ENCODE results near the gene ASCC2. TPM values are rescaled to one million over a fixed set of nuclear protein-coding genes. Genes with fewer than 3 reads are reported as not detected.
A peak's percentile ranks its signal among the peaks of the same experiment; 100 is the strongest.

Gene ASCC2
- total and polyA plus RNA-seq, 2 of the 4 experiments (the other 2 are of a cell fraction): 40.0 to 62.2 TPM

DNA sequence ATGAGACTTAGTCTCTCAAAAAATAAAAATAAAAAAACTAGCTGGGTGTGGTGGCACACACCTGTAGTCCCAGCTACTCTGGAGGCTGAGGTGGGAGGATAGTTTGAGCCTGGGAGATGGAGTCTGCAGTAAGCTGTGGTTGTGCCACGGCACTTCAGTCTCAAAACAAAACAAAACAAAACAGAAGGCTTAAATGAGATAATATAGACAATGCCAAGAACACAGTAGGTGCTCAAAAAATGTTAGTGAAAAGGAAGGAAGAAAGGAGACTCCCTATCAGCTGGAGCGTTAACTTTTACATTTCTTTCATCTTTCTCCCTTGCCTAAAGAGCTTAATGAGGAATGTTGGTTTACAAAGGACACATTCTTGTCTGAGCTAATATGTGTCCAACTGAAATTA lies 4.1 kb upstream of the ASCC2 start:
- H3K9me3 ChIP-seq (ENCODE audit: control insufficient read depth, insufficient read depth, low read length): peaks cover 3% of the 10 kb centered on the region
- no peak overlapping the region for H4K8ac ChIP-seq (ENCODE audit: low read depth in 2 of 2, low read length in 2 of 2)
- no peak overlapping the region for H3K9ac ChIP-seq (ENCODE audit: low read depth, low read length)
- peak overlapping the region; percentile 11; the same call in 1 of the 2 replicates for H3K4ac ChIP-seq (ENCODE audit: low read depth, low read length)
- H3K36me3 ChIP-seq (ENCODE audit: control insufficient read depth, insufficient read depth, low read length): no peaks in the 10 kb centered on the region
- no peak overlapping the region for H2AK5ac ChIP-seq (ENCODE audit: low read depth, low read length)
- H3K79me1 ChIP-seq (ENCODE audit: low read depth in 1 of 2, low read length in 2 of 2): peaks cover 7 to 8% of the 10 kb centered on the region in 2 experiments
- peak overlapping the region; percentile 22; the same call in 1 of the 2 replicates for H2BK120ac ChIP-seq (ENCODE audit: low read depth, low read length)
- no peak overlapping the region for H2AK9ac ChIP-seq (replicated peaks; ENCODE audit: low read depth, low read length, poor library complexity)
- 0 out of 2 replicates have a peak overlapping the region, but pooled peaks have one; percentile 11 for H3K14ac ChIP-seq (replicated peaks; ENCODE audit: low read depth, low read length)
- H4K91ac ChIP-seq (ENCODE audit: insufficient read depth, low read depth, low read length): no peak overlapping the region
- no TSS peak for BruUV-seq (replicated peaks)
- 0 out of 3 replicates have a peak overlapping the region, but pooled peaks have one; percentile 54 for H2BK15ac ChIP-seq (ENCODE audit: low read depth, low read length)
- H4K20me1 ChIP-seq (ENCODE audit: insufficient read depth, low read length): peaks cover 2% of the 10 kb centered on the region; the same call in 1 of the 2 replicates
- no peak overlapping the region for H3K56ac ChIP-seq (ENCODE audit: extremely low read depth, insufficient read depth, low read length)
- intact Hi-C loops (cut with micrococcal nuclease): loop anchor here (2.0 to 5.0 kb wide), 2 partner anchors 41 to 165 kb away; partner anchors contain the start of gene MTMR3
- TF ChIP-seq USF2 (IDR thresholded peaks at IDR 0.05; ENCODE audit: low read depth, low read length) (no peak), MXI1 (IDR thresholded peaks at IDR 0.05; ENCODE audit: borderline replicate concordance, low read depth, low read length) (no peak), MAZ (IDR thresholded peaks at IDR 0.05; ENCODE audit: borderline replicate concordance, low read depth, low read length) (no peak), RCOR1 (IDR thresholded peaks at IDR 0.05; ENCODE audit: insufficient replicate concordance, low read length) (no peak)
- H2AFZ ChIP-seq (replicated peaks; ENCODE audit: low read length, poor library complexity): no peak overlapping the region
- H3K27ac ChIP-seq (ENCODE audit: insufficient read depth, low read length): no peak overlapping the region
- H3K18ac ChIP-seq (ENCODE audit: low read depth, low read length): no peak overlapping the region
- POLR2A ChIA-PET (ENCODE audit: unreplicated experiment): no interaction called here
- CTCF ChIA-PET: interaction anchor here (1.1 kb wide), 1 partner anchor 163 kb away, joined by 3 read pairs; no protein-coding TSS in a partner anchor
- no peak overlapping the region for H4K5ac ChIP-seq (ENCODE audit: low read depth, low read length)
- H3K4me2 ChIP-seq (ENCODE audit: low read depth, low read length): no peak overlapping the region
- H3K4me3 ChIP-seq (ENCODE audit: insufficient read depth, low read depth, low read length): no peak overlapping the region
- ATAC-seq (ENCODE audit: low read depth) (no peak), DNase-seq (no peak)
- 0 out of 2 replicates have a peak, but pooled peaks cover 5% of the 10 kb centered on the region for H3K4me1 ChIP-seq (ENCODE audit: control insufficient read depth, insufficient read depth, low read length)
- H2BK20ac ChIP-seq (ENCODE audit: low read depth, low read length): no peak overlapping the region; the same call in 1 of the 2 replicates
- dilution Hi-C loops (cut with HindIII; ENCODE audit: low sequenced_read_pairs, unreplicated experiment): no loop called here
- no peaks in the 10 kb centered on the region for H3K27me3 ChIP-seq (ENCODE audit: control insufficient read depth, insufficient read depth, low read length)
- H3K23ac ChIP-seq (ENCODE audit: low read depth, low read length): 0 out of 2 replicates have a peak overlapping the region, but pooled peaks have one; percentile 28
- peaks cover 11% of the 10 kb centered on the region for H3K9me1 ChIP-seq (ENCODE audit: insufficient read depth, low read length)
- H2BK5ac ChIP-seq (ENCODE audit: low read depth, low read length, poor library complexity, severe bottlenecking): peak overlapping the region; percentile 81
- WGBS, 2 experiments (ENCODE audit: extremely low coverage in 2 of 2, insufficient read length in 1 of 2): no CpG with 5 or more reads among the region's 2 CpGs
- in situ Hi-C loops (cut with MboI; ENCODE audit: low sequenced_read_pairs): no loop called here

All from IMR-90 (cell line).